ENCODE data around the gene TFF3.

DNA sequence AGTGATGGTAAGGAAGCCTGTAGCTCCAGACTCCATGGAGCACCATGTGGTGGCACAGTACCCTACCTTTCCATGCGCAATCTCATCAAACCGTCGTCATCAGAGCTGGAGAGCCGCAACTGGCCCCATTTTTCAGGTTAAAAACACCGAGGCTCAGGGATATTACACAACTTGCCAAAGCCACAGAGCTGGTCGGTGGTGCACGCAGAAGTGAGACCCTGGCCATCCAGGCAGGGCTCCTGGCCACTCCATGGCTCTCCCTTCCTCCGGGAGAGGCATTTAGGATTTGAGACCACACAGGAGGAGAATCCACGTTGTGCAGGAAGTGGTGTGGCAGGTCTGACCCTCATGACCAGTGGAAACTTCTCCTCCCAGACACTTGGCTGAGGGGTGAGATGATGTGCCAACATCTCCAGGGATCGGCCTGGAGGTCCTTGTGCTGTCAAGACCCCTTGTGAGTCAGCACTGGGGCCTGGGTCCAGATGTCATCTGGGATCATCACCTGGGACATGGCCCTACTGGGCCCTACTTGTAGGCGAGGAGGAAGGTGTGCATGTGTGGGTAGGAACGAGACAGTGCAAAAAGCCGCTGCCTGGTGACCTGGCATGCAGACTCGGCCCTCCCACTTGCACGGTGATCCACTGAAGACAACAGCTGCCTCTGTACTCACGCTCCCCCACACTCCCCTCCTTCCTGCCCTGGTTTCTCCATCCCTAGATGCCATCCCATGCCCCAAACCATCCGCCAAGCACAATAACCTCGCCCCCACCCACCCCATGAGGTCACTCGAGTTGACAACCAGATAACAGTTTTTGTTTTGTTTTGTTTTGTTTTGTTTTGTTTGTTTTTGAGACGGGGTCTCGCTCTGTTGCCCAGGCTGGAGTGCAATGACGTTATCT, 10.4 kb downstream of the TFF3 start:
- TF ChIP-seq, protein P1, sequence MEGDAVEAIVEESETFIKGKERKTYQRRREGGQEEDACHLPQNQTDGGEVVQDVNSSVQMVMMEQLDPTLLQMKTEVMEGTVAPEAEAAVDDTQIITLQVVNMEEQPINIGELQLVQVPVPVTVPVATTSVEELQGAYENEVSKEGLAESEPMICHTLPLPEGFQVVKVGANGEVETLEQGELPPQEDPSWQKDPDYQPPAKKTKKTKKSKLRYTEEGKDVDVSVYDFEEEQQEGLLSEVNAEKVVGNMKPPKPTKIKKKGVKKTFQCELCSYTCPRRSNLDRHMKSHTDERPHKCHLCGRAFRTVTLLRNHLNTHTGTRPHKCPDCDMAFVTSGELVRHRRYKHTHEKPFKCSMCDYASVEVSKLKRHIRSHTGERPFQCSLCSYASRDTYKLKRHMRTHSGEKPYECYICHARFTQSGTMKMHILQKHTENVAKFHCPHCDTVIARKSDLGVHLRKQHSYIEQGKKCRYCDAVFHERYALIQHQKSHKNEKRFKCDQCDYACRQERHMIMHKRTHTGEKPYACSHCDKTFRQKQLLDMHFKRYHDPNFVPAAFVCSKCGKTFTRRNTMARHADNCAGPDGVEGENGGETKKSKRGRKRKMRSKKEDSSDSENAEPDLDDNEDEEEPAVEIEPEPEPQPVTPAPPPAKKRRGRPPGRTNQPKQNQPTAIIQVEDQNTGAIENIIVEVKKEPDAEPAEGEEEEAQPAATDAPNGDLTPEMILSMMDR (IDR thresholded peaks at IDR 0.05), result no peak
- TF ChIP-seq POLR2A (IDR thresholded peaks at IDR 0.05) (no peak), EP300 (IDR thresholded peaks at IDR 0.05) (no peak), POLR2AphosphoS5 (IDR thresholded peaks at IDR 0.05) (no peak)

Data from suprapubic skin (tissue), 4 donors.